Gastroesophageal sphincter (tissue), 3 donors: ENCODE data around the gene NBPF6.

Experiments
- CTCF ChIP-seq, 4 experiments: fragments of 200-600 bp in 2 of 4; fragments of 450-650 bp in 2 of 4; sonication (generic) in 1 of 4; IDR thresholded peaks; one replicate each; pipeline ENCODE4 v1.5.1; 2017 to 2019; ENCODE audit warnings: antibody characterized with exemption in 4 of 4, mild to moderate bottlenecking in 2 of 4, moderate library complexity in 2 of 4
- EP300 ChIP-seq: sonication (generic); formaldehyde crosslinking; IDR thresholded peaks from one replicate; pipeline ENCODE4 v1.6.1; 2017; ENCODE audit warnings: antibody characterized with exemption, mild to moderate bottlenecking
- POLR2A ChIP-seq, 2 donors: fragments of 450-650 bp; IDR thresholded peaks; one replicate each; pipeline ENCODE4 v1.6.1; 2017; ENCODE audit warnings: antibody characterized with exemption in 2 of 2, mild to moderate bottlenecking in 2 of 2, moderate library complexity in 1 of 2

GRCh38 chr1:108482708-108483107 is 32.6 kb downstream of the NBPF6 start:
- TF ChIP-seq POLR2A (IDR thresholded peaks at IDR 0.05) (no peak), CTCF (IDR thresholded peaks at IDR 0.05) (no peak), EP300 (no peak)
